Measurements from ENCODE around the gene CDKL1. TPM values are rescaled to one million over a fixed set of nuclear protein-coding genes. Genes with fewer than 3 reads are reported as not detected.

The CDKL1 gene
- polyA plus RNA-seq, 1 of the 3 experiments (the other 2 are of a cell fraction), result 2.5 TPM

DNA sequence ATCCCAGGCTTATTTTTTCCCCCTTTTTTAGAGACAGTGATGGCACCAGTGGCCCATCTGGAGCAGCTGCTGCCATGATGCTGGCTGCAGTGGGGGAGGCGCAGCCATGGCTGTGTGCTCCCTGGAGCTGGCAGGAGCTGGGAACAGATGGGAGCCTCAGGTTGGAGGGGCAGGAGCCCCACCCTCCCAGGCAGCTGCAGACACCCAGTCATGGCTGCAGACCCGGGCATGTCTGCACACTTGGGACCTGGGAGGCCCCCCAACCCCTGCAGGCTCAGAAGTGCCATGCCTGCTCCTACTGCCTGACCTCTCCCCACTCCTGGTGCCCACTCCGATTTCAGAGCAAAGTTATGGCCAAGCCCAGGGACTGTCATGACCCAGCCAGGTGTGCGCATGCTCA, 25.1 kb downstream of the CDKL1 start:
- no peaks in the 10 kb centered on the region for H3K27me3 ChIP-seq (ENCODE audit: insufficient read depth)
- H3K36me3 ChIP-seq (replicated peaks in 1 of 2; ENCODE audit: control insufficient read depth in 1 of 2, insufficient read depth in 2 of 2, low read length in 1 of 2), result no peaks in the 10 kb centered on the region
- no peak overlapping the region for H3K9ac ChIP-seq
- DNase-seq, result no peak
- CTCF ChIA-PET, result no interaction called here
- no peaks in the 10 kb centered on the region for H3K9me2 ChIP-seq
- H3K27ac ChIP-seq (ENCODE audit: low read depth in 2 of 2, low read length in 1 of 2), result no peak overlapping the region
- TF ChIP-seq EZH2phosphoT487 (IDR thresholded peaks at IDR 0.05; ENCODE audit: borderline replicate concordance, low read depth), result no peak
- TF ChIP-seq, protein P1, sequence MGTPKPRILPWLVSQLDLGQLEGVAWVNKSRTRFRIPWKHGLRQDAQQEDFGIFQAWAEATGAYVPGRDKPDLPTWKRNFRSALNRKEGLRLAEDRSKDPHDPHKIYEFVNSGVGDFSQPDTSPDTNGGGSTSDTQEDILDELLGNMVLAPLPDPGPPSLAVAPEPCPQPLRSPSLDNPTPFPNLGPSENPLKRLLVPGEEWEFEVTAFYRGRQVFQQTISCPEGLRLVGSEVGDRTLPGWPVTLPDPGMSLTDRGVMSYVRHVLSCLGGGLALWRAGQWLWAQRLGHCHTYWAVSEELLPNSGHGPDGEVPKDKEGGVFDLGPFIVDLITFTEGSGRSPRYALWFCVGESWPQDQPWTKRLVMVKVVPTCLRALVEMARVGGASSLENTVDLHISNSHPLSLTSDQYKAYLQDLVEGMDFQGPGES (IDR thresholded peaks at IDR 0.05; ENCODE audit: low read depth, low read length), result no peak
- TF ChIP-seq SIN3A (IDR thresholded peaks at IDR 0.05; ENCODE audit: borderline replicate concordance, low read depth, low read length), result no peak
- no peak for TF ChIP-seq RCOR1 (IDR thresholded peaks at IDR 0.05; ENCODE audit: low read length)
- no peak for TF ChIP-seq POLR2AphosphoS5 (IDR thresholded peaks at IDR 0.05; ENCODE audit: low read depth, low read length)
- no peak for TF ChIP-seq NFIC (IDR thresholded peaks at IDR 0.05; ENCODE audit: borderline replicate concordance)
- TF ChIP-seq, protein P2, sequence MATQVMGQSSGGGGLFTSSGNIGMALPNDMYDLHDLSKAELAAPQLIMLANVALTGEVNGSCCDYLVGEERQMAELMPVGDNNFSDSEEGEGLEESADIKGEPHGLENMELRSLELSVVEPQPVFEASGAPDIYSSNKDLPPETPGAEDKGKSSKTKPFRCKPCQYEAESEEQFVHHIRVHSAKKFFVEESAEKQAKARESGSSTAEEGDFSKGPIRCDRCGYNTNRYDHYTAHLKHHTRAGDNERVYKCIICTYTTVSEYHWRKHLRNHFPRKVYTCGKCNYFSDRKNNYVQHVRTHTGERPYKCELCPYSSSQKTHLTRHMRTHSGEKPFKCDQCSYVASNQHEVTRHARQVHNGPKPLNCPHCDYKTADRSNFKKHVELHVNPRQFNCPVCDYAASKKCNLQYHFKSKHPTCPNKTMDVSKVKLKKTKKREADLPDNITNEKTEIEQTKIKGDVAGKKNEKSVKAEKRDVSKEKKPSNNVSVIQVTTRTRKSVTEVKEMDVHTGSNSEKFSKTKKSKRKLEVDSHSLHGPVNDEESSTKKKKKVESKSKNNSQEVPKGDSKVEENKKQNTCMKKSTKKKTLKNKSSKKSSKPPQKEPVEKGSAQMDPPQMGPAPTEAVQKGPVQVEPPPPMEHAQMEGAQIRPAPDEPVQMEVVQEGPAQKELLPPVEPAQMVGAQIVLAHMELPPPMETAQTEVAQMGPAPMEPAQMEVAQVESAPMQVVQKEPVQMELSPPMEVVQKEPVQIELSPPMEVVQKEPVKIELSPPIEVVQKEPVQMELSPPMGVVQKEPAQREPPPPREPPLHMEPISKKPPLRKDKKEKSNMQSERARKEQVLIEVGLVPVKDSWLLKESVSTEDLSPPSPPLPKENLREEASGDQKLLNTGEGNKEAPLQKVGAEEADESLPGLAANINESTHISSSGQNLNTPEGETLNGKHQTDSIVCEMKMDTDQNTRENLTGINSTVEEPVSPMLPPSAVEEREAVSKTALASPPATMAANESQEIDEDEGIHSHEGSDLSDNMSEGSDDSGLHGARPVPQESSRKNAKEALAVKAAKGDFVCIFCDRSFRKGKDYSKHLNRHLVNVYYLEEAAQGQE (IDR thresholded peaks at IDR 0.05; ENCODE audit: low read depth, low read length), result no peak
- TF ChIP-seq MEF2A (IDR thresholded peaks at IDR 0.05; ENCODE audit: borderline replicate concordance, low read depth), result no peak
- TF ChIP-seq, protein P3, sequence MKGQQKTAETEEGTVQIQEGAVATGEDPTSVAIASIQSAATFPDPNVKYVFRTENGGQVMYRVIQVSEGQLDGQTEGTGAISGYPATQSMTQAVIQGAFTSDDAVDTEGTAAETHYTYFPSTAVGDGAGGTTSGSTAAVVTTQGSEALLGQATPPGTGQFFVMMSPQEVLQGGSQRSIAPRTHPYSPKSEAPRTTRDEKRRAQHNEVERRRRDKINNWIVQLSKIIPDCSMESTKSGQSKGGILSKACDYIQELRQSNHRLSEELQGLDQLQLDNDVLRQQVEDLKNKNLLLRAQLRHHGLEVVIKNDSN (IDR thresholded peaks at IDR 0.05; ENCODE audit: borderline replicate concordance, low read depth), result no peak
- TF ChIP-seq FOXJ3 (CRISPR knock-in tag; IDR thresholded peaks at IDR 0.05), result no peak
- TF ChIP-seq YY1 (IDR thresholded peaks at IDR 0.05; ENCODE audit: low read depth), result no peak
- TF ChIP-seq TAF1 (IDR thresholded peaks at IDR 0.05; ENCODE audit: borderline replicate concordance, low read depth, low read length), result no peak
- TF ChIP-seq FOSL2 (IDR thresholded peaks at IDR 0.05; ENCODE audit: borderline replicate concordance, low read depth), result no peak
- TF ChIP-seq NRF1 (IDR thresholded peaks at IDR 0.05; ENCODE audit: low read depth, low read length), result no peak
- TF ChIP-seq, protein P4, sequence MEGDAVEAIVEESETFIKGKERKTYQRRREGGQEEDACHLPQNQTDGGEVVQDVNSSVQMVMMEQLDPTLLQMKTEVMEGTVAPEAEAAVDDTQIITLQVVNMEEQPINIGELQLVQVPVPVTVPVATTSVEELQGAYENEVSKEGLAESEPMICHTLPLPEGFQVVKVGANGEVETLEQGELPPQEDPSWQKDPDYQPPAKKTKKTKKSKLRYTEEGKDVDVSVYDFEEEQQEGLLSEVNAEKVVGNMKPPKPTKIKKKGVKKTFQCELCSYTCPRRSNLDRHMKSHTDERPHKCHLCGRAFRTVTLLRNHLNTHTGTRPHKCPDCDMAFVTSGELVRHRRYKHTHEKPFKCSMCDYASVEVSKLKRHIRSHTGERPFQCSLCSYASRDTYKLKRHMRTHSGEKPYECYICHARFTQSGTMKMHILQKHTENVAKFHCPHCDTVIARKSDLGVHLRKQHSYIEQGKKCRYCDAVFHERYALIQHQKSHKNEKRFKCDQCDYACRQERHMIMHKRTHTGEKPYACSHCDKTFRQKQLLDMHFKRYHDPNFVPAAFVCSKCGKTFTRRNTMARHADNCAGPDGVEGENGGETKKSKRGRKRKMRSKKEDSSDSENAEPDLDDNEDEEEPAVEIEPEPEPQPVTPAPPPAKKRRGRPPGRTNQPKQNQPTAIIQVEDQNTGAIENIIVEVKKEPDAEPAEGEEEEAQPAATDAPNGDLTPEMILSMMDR (IDR thresholded peaks at IDR 0.05), result no peak
- H3K79me2 ChIP-seq (ENCODE audit: insufficient read depth), result no peaks in the 10 kb centered on the region
- no peaks in the 10 kb centered on the region for H3K9me3 ChIP-seq
- H2AFZ ChIP-seq (ENCODE audit: low read depth), result no peak overlapping the region
- H4K20me1 ChIP-seq (ENCODE audit: insufficient read depth), result no peaks in the 10 kb centered on the region
- no peak overlapping the region for H3K4me2 ChIP-seq
- H3F3A ChIP-seq (replicated peaks; ENCODE audit: insufficient read depth), result no peaks in the 10 kb centered on the region
- H3K4me3 ChIP-seq (ENCODE audit: low read depth in 2 of 2, low read length in 1 of 2), result no peak overlapping the region
- 100% methylated on average over 1 of the region's 4 CpGs for WGBS (ENCODE audit: low lambda C conversion rate)
- no peaks in the 10 kb centered on the region for H3K4me1 ChIP-seq (ENCODE audit: control insufficient read depth in 1 of 2, insufficient read depth in 2 of 2, low read depth in 1 of 2, low read length in 1 of 2)
- POLR2A ChIA-PET, result no interaction called here
